A673 (cell line): ENCODE measurements around the gene ADSS2.

ENCODE experiments used
- EZH2 ChIP-seq: fragments of 200-600 bp; sonication (generic); IDR thresholded peaks from 2 replicates; pipeline ENCODE4 v1.6.1; 2017; ENCODE audit warnings: borderline replicate concordance, low read depth, mild to moderate bottlenecking, mixed read lengths, antibody characterized with exemption, low read length; ENCODE audit not compliant: poor library complexity, severe bottlenecking
- TF ChIP-seq, protein P1 (sequence below): fragments of 300-800, 200-600 bp; sonication (generic); conservative IDR thresholded peaks from 2 replicates; pipeline ENCODE4 v1.5.1; 2017; ENCODE audit warnings: low read depth, mild to moderate bottlenecking, antibody characterized with exemption, low read length, moderate library complexity, mixed read lengths

DNA sequence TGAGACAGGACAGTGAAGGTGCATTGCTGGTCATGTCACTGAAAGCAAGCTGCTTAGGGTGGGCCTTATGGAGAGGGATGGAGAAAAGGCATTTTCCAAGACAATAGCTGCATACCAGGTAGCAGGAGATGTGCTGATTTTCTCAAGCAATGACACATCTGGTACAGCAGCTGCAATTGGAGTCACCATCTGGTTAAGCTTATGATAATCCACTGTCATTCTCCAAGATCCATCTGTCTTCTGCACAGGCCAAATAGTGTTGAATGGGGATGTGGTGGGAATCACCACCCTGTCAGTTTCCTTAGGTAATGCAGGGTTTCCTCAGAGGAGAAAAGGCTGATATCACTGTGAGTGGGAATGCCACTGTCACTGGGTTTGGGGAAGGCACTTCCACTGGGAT, 54.6 kb downstream of the ADSS2 start:
- TF ChIP-seq, protein P1, sequence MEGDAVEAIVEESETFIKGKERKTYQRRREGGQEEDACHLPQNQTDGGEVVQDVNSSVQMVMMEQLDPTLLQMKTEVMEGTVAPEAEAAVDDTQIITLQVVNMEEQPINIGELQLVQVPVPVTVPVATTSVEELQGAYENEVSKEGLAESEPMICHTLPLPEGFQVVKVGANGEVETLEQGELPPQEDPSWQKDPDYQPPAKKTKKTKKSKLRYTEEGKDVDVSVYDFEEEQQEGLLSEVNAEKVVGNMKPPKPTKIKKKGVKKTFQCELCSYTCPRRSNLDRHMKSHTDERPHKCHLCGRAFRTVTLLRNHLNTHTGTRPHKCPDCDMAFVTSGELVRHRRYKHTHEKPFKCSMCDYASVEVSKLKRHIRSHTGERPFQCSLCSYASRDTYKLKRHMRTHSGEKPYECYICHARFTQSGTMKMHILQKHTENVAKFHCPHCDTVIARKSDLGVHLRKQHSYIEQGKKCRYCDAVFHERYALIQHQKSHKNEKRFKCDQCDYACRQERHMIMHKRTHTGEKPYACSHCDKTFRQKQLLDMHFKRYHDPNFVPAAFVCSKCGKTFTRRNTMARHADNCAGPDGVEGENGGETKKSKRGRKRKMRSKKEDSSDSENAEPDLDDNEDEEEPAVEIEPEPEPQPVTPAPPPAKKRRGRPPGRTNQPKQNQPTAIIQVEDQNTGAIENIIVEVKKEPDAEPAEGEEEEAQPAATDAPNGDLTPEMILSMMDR: no peak
- no peak for TF ChIP-seq EZH2
